AG08395 (cell line): ENCODE measurements around the gene C16orf87.
"Not testable (repeated sequence)": the region's sequence is repeated elsewhere in the genome, so short reads cannot be mapped to it uniquely, and the experiment has no call there.

ENCODE experiments used
- DNase-seq: peaks from one replicate; pipeline ENCODE4 v3.0.0; 2012; ENCODE audit warnings: mixed read lengths, low spot score

C16orf87 gene

GRCh38 chr16:46800494-46800893 lies 30.5 kb downstream of the C16orf87 start:
- no peak for DNase-seq

- no peak for DNase-seq
Observed at GRCh38 chr16:46797501-46797900, 33.5 kb downstream of the C16orf87 start.

- DNase-seq, result no peak
Observed at GRCh38 chr16:46796764-46797269, 34.2 kb downstream of the C16orf87 start.

DNA sequence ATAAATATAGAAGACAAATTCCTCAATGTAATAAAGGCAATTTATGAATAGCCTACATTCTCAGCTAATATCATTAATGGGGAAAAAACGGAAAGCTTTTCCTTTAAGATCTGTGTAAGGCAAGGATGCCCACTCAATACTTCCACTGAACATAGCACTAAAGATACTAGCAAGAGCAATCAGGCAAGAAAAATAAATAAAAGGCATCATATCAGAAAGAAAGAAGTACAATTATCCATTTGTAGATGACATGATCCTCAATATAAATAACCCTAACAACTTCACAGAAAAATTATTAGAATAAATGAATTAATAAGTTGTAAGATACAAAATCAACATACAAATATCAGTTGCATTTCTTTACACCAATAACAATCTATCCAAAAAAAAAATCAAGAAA lies 37.1 kb downstream of the C16orf87 start:
- no peak for DNase-seq

- DNase-seq, result no peak
Observed at GRCh38 chr16:46790599-46791270, 40.2 kb downstream of the C16orf87 start.

- peak; percentile 74 for DNase-seq
Observed at GRCh38 chr16:46789499-46790414, 41.2 kb downstream of the C16orf87 start.

GRCh38 chr16:46788891-46789474 lies 42.0 kb downstream of the C16orf87 start:
- no peak for DNase-seq

DNA sequence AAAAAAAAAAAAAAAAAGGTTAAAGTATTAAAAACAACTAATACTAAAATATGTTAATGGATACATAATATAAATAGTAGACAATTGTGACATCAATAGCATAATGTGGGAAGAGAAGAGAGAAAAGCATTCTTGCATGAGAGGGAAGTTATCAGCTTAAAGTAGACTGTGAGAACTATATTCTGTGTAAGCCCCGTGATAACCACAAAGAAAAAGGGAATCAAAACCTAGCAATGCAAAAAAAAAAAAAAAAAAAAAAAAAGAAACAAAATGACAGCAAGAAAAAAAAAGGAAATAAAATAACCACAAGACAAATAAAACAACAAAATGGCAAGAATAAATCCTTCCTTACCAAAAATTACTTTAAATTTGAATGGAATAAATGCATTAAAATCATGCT lies 43.1 kb downstream of the C16orf87 start:
- DNase-seq, result no peak

- no peak for DNase-seq
Observed at GRCh38 chr16:46785076-46785845, 45.7 kb downstream of the C16orf87 start.

GRCh38 chr16:46784569-46784968 lies 46.4 kb downstream of the C16orf87 start:
- not testable (repeated sequence) for DNase-seq

DNA sequence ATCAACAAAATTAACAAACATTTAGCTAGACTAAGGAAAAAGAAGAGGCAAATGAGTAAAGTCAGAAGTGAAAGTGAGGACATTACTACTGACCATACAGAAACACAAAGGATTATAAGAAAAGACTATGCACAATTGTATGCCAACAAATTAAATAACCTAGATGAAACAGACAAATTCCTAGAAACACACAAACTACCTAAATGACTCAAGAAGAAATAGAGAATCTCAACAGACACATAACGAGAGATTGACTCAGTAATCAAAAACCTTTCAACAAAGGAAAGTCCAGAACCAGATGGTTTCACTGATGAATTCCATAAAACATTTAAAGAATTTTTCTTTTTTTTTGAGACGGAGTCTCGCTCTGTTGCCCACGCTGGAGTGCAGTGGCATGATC lies 47.2 kb downstream of the C16orf87 start:
- DNase-seq, result no peak

GRCh38 chr16:46782320-46782719 lies 48.7 kb downstream of the C16orf87 start:
- DNase-seq, result no peak

GRCh38 chr16:46777804-46778203 lies 53.2 kb downstream of the C16orf87 start:
- DNase-seq, result no peak

DNA sequence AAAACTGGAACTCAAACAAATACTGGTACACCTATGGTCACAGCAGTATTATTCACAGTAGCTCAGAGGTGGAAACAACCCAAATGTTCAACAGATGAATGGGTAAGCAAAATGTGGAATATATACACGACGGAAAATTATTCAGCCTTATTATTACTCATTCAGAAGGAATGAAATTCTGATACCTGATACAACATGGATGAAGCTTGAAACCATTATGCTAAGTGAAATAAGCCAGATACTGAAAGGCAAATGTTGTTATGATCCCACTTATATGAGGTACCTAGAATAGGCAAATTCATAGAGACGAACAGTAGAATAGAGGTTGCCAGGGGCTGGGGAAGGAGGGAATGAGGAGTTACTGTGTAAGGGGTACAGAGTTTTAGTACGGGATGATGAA lies 55.8 kb downstream of the C16orf87 start:
- DNase-seq, result no peak

- no peak for DNase-seq
Observed at GRCh38 chr16:46774743-46775177, 56.2 kb downstream of the C16orf87 start.

GRCh38 chr16:46772463-46772862 lies 58.5 kb downstream of the C16orf87 start:
- DNase-seq, result peak; percentile 6

GRCh38 chr16:46768809-46769208 lies 62.2 kb downstream of the C16orf87 start:
- DNase-seq, result no peak

DNA sequence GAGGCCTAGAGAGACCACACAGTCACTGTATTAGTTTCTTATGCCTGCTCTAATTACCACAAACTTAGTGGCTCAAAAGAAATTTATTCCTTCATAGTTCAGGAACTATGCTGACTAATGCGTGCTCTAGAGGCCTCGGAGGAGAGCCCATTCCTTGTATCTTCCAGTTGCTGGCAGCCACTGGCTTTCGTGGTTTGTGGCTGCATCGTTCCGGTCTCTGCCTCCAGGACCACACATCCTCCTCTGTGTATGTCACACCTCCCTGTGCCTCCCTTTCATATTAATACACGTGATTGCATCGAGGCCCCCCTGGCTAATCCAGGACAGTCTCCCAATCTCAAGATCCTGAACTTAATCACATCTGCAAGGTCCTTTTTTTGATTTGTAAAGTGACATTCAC lies 65.9 kb downstream of the C16orf87 start:
- DNase-seq, result peak; percentile 59

GRCh38 chr16:46763147-46763546 lies 67.8 kb downstream of the C16orf87 start:
- no peak for DNase-seq

- DNase-seq, result no peak
Observed at GRCh38 chr16:46762583-46762982, 68.4 kb downstream of the C16orf87 start.

DNA sequence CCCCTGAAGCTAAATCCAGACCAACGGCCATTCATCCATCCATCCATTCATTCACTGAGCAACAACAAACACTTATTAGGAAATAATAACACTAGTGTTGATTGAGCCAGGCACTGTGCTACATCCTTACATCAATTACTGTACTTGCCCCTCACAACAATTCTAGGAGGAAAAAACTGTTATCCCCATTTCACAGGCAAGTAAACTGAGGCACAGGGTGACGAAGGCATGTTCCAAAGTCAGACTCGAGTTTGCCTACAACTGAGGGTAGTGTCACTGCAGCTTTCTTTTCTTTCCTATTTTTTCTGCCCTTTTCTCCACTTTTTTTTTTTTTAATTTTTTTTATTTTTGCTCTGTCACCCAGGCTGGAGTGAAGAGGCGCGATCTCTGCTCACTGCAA lies 71.7 kb downstream of the C16orf87 start:
- no peak for DNase-seq
